ENCODE data around the gene BLOC1S4.
"Not testable (repeated sequence)": the region's sequence is repeated elsewhere in the genome, so short reads cannot be mapped to it uniquely, and the experiment has no call there.

BLOC1S4 gene

DNA sequence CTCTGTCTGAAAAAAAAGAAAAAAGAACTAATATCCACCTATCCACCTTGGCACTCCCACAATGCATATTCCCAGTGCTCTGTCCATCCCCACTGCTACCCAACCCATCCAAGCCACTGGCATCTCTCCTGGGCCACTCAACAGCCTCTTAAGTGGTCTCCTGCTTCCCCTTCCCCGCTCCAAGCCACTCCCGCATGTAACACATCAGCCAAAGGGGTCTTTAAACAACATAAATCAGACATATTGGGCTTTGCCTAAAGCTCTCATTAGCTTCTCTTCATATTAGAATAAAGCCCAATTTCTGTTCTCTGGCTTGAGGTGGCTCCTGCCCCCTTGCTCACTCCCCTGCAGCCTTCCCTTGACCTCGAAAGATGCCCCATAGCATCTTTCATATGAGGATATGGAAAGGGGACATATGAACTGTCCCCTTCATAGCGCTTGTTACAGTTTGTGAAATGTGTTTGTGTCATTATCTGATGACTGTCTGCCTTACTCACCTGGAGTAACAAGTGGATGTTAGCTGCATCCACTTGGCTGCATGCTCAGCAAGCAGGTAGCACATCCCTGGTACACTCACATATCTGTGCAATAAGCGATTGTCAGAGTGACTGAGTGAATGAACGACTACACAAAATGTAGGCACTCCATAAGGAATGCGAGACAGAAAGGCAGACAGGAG lies 3.1 kb downstream of the BLOC1S4 start:
- DNase-seq (ENCODE audit: low spot score) = no peak

DNA sequence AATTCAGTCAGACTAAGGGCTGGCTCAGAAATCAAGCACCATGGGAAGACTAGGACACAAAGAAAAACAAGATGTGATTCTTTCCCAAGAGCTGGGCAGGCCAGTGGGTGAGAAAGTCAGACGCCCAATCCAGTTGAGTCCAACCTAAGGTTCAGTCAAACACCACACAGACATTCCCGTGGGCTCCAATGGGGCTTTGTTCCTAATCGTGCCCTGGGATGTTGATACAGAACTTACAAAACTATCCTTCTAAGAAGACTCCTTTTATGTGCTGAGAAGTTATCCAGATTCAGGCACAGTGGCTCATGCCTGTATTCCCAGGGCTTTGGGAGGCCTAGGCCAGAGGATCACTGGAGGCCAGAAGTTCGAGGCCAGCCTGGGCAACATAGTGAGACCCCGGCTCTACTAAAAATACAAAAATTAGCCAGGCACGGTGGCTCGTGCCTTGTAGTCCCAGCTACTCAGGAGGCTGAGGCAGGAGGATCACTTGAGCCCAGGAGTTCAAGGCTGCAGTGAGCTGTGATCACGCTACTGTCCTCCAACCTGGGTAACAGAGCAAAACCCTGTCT lies 3.7 kb downstream of the BLOC1S4 start:
- no peak for DNase-seq (ENCODE audit: low spot score)

- DNase-seq (ENCODE audit: low spot score) = peak; percentile 86
Observed at GRCh38 chr4:6720202-6720699, 4.3 kb downstream of the BLOC1S4 start.

DNA sequence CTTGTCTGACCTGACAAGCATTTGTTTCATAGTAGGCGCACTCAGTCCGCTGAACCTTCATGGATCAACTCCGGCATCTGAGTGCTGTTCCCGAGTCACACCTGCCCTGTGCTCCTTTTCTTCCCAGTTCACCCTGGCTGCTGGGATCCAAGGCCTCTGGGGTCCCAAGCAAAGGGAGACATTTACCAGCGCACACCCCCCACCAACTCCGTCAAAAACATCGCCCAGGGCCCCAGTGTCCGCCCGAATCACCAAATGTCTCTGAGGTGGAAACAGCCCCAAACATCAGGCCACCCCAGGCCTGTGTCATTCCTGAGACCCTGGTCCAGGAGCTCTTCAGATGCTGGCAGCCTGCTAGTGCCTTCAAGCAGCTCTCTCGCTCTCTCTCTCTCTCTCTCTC lies 5.1 kb downstream of the BLOC1S4 start:
- no peak for DNase-seq (ENCODE audit: low spot score)

GRCh38 chr4:6722891-6723290 lies 6.9 kb downstream of the BLOC1S4 start:
- no peak for DNase-seq (ENCODE audit: low spot score)

DNA sequence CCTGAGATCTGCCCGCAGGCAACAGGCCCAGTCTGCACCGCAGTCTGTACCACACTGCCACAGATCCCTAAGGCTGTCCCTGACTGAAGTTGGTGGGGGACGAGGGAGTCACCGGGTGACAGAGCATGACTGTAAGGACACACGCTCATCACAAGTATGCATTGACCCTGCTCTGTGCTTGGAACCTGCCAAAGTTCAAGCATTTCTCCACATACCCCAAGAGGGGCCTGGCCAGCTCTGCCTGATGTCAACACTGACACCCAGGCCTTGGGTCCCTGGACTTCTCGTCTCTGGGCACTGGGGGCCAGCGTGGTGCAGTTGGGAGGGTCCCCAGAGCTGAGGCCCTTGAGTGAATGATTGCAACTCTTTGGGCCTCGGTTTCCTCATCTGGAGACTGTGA lies 7.9 kb downstream of the BLOC1S4 start:
- DNase-seq (ENCODE audit: low spot score) = no peak

DNA sequence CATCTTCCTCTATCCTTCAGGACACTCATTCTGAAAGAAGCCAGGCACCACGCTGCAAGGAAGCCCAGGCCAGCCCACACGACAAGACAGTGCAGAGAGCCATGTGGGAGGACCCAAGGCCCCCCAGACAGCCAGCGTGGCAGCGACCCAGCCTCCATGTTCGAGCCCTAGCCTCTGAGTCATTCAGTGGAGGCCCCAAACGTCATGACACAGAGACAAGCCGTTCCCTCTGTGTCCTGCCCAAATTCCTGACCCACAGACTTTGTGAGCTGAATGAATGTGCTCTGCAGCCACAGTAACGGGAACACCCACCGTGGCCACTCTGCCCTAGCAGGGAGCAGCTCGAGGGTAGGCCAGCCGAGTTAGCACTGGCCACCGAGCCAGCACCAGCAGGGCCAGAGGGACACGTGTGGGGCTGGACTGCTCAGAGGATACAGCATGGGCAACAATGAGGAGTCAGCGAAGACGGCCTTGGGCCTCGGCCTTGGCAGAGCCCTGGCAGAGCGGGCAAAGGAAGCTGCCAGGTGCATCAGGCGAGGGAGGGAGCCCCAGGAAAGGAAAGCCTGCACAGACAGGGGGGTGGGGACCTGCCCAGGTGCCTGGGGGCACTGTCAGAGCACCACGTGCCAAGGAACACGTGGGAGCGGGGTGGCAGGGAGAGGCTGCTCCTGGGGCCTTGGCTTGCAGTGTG lies 8.6 kb downstream of the BLOC1S4 start:
- DNase-seq (ENCODE audit: low spot score) = no peak

DNA sequence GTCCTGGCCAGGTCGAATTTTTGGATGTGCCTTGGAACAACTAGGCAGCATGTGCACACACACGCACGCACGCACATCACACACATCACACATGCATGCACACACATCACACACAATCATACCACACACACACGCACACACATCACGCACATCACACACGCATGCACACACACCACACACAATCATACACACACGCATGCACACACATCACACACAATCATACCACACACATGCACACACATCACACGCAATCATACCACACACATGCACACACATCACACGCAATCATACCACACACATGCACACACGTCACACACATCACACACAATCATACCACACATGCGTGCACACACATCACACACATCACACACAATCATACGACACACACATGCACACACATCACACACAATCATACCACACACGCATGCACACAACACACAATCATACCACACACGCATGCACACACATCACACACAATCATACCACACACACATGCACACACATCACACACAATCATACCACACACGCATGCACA lies 9.5 kb downstream of the BLOC1S4 start:
- DNase-seq (ENCODE audit: low spot score) = not testable (repeated sequence)

- peak; percentile 79 for DNase-seq (ENCODE audit: low spot score)
Observed at GRCh38 chr4:6727081-6727942, 11.3 kb downstream of the BLOC1S4 start.

DNA sequence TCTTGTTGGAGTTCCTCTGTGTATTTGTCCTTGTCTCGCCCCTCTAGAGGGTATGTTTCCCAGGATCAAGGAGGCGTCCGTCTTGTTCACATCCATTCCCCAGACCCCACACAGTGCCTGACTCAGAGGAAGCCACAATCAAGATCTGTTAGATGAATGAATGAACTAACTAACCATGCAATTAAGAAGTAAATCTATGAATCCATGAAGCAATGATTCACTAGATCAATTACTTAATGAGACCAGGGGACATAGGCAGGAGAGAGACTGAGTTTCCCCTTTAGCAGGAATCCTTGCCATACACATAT lies 11.9 kb downstream of the BLOC1S4 start:
- DNase-seq (ENCODE audit: low spot score) = no peak

GRCh38 chr4:6728320-6729029 lies 12.5 kb downstream of the BLOC1S4 start:
- no peak for DNase-seq (ENCODE audit: low spot score)

- DNase-seq (ENCODE audit: low spot score) = no peak
Observed at GRCh38 chr4:6730603-6731317, 14.8 kb downstream of the BLOC1S4 start.

GRCh38 chr4:6731318-6731675 lies 15.3 kb downstream of the BLOC1S4 start:
- no peak for DNase-seq (ENCODE audit: low spot score)

DNA sequence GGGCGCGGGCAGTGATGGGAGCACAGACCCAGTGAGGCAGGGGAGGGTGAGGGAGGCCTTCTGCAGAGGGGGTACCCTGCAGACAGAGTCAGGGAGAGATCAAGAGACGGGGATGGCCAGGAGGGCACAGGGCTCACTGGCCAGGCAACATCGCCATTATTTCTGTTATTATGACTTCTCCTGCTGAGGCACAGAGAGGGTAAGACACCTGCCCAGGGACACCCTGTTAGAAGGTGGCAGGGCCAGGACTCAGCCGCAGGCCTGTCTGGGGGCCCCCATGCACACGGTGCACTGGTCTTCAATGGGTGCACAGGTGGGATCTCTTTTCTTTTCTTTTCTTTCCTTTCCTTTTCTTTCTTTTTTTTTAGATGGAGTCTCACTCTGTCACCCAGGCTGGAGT lies 15.8 kb downstream of the BLOC1S4 start:
- DNase-seq (ENCODE audit: low spot score) = no peak

- no peak for DNase-seq (ENCODE audit: low spot score)
Observed at GRCh38 chr4:6732441-6733357, 16.7 kb downstream of the BLOC1S4 start.

DNA sequence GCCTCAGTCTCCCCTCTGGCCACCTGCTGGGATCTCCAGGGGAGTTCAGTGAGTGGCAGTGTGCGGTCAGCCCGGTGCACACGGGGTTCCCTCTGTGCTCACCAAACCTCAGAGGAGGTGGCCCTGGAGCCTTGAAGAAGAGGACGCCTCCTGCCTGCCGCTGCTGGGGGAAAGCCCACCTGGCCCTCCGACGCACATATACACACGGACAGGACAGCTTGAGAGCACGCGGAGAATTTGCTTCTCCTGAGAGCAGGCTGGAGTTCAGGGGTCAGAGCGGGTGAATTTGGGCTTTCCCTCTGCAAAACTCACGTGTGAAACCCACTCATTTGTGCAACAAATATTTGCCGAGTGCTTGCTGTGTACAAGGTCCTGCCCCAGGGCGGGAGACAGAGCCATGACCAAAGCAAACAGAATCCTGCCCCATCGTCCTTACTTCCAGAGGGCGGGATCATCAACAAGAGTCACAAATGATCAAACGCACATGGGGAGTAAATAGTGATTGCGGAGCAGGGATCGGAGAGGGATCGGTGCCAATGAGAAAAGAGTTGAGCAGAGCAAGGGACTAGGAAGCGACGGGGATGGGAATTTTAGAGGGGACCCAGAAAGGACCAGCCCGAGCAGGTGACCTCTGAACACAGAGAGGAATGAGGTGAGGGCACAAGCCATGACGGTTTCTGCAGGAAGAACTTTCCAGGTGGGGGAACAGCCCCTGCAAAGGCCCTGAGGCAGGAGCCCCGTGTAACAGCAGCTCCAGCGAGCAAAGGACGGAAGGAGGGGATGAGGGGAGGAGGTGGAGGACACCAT lies 17.6 kb downstream of the BLOC1S4 start:
- DNase-seq (ENCODE audit: low spot score) = no peak

DNA sequence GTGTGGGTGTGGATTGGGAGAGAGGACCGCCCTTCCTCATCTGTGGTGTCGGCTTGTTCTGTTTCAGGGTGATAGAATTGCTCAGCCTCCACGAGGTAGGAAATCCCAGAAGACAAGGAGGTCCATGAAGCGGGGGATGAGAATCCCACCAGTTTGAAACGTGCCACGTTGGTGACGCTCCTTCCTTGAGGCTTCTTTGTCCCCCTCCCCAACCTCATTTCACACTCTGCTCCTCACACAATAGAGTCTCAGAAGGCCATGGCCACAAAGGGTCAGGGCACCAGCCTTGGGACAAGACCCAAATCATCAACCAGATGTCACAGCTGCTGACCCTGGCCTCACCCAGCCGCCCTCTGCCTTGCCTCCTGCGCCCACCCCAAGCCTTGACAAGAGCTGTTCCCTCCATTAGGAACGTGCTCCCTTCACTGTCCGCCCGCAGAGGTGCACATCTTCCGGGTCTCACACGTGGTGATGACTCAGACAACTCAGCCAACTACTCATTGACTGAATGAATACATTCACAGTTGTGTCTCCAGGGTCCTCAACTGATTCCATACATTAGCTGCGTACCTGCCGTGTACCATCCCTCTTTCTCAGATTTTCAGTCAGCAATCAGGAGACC lies 18.3 kb downstream of the BLOC1S4 start:
- DNase-seq (ENCODE audit: low spot score) = peak; percentile 67

DNA sequence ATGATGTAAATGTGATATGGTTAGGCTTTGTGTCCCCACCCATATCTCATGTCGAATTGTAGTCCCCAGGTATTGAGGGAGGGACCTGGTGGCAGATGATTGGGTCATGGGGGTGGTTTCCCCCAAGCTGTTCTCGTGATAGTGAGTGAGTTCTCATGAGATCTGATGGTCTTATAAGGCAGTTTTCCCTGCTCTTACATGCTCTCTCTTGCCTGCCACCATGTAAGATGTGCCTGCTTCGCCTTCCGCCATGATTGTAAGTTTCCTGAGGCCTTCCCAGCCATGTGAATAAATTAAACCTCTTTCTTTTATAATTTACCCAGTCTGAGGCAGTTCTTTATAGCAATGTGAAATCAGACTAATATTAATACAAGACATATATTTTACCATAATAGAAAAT lies 23.9 kb downstream of the BLOC1S4 start:
- no peak for DNase-seq (ENCODE audit: low spot score)

GRCh38 chr4:6740347-6740746 lies 24.4 kb downstream of the BLOC1S4 start:
- DNase-seq (ENCODE audit: low spot score) = no peak

Measured in COLO829 (cell line).